Retinal pigment epithelial cell (primary cell): ENCODE results near the gene NPPC.

Experiments
- DNase-seq: peaks from one replicate; pipeline ENCODE4 v3.0.0-alpha.2; 2010; ENCODE audit warnings: low read depth
- H3K4me3 ChIP-seq: 2 replicates; pipeline ENCODE4 v1.5.1; 2011; ENCODE audit warnings: mild to moderate bottlenecking, low read length, control low read depth, moderate library complexity
- CTCF ChIP-seq: conservative IDR thresholded peaks from 2 replicates; pipeline ENCODE4 v1.5.1; 2011; ENCODE audit warnings: low read depth, low read length, control low read depth, inconsistent platforms

The NPPC gene

GRCh38 chr2:231930593-231931281, 4.5 kb upstream of the NPPC start:
- no peak overlapping the region for H3K4me3 ChIP-seq
- DNase-seq, result no peak
- TF ChIP-seq CTCF, result no peak

GRCh38 chr2:231929961-231930592, 3.9 kb upstream of the NPPC start:
- no peak for DNase-seq
- no peak overlapping the region for H3K4me3 ChIP-seq
- TF ChIP-seq CTCF, result peak; percentile 58

- no peak overlapping the region for H3K4me3 ChIP-seq
- TF ChIP-seq CTCF, result no peak
- no peak for DNase-seq
These were observed 2.9 kb upstream of the NPPC start for GRCh38 chr2:231928901-231929725.

GRCh38 chr2:231928481-231928880, 2.3 kb upstream of the NPPC start:
- no peak overlapping the region for H3K4me3 ChIP-seq
- TF ChIP-seq CTCF, result peak; percentile 41
- DNase-seq, result no peak

GRCh38 chr2:231927566-231927890, 1.3 kb upstream of the NPPC start:
- no peak overlapping the region for H3K4me3 ChIP-seq
- no peak for DNase-seq

GRCh38 chr2:231926761-231927565, 767 bp upstream of the NPPC start:
- no peak for DNase-seq
- peak; percentile 3 for TF ChIP-seq CTCF
- H3K4me3 ChIP-seq, result peak overlapping the region; percentile 43

More at GRCh38 chr2:231927566-231927890, 1.3 kb upstream of the NPPC start:
- TF ChIP-seq CTCF, result no peak
